Cardiac septum (tissue), 1 donor: Measurements from ENCODE around the gene TEDDM1. TPM values are rescaled to one million over a fixed set of nuclear protein-coding genes. Genes with fewer than 3 reads are reported as not detected.

Experiments used
- DNase-seq: peaks from one replicate; pipeline ENCODE4 v3.0.0-alpha.2; 2020; ENCODE audit warnings: low spot score
- intact Hi-C: fragments of 100-400 bp; cut with DNase I; formaldehyde crosslinking; loops from one replicate; pipeline ENCODE4 v1.14.0; 2022
- total RNA-seq: library from RNA; stranded (reverse); fragmentation: NEBNext Ultra II Directional; extraction: Animal tissue kit (Norgen Biotek cat#: 25700); gene quantifications from one replicate; pipeline ENCODE4 v1.2.1, GENCODE V29; 2021
- donor health status: DM: no; HTN: no; CAD: no.

TEDDM1 gene
- total RNA-seq, 1 donor from 2014 or later = not detected

DNA sequence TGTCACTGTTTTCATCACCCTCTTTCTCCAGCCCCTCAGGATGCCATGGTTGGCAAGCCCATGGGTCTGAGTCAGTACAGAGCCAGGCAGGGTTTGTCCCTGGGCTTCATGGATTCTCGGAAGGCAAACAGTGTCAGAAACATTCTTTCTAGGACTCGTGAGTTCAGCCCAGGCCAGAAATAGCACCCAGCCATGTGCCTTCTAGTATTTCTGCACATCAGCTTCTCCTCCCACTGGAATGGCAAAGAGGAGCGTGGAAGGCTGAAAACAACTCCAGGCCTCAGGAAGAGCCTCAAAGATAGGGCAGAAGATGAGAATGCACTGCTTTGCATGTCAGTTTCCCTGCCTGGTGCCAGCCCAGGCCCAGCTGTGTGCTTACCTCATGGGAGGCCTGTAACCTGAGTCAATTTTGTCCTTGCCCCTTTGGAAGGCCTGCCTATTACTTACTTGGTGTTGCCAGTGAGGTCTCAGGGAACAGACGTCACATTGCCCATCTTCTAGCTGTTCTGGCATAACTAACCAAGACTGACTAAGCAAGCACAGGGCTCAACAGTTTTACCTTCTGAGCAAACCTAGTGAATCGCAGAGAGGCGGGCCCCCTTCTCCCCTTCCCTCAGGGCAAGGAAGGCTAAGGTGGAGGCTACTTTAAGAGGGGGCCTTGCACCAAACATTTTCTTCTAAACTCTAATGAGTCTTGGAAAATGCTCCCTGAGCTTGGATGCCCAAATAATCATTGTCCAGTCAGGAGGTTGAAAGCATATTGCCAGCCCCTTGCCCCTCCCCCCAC lies 51.3 kb downstream of the TEDDM1 start:
- intact Hi-C loops = loop anchor here (1.0 to 5.0 kb wide), 3 partner anchors 41 to 117 kb away; no protein-coding TSS in a partner anchor
- DNase-seq = peak; percentile 78

Other genes starting within 250 kb of the TEDDM1 start
- 231 TPM for gene GLUL, start 8.9 kb downstream of the TEDDM1 start, total RNA-seq
- gene RGSL1, start 49.5 kb upstream of the TEDDM1 start, total RNA-seq = not detected
- 3.3 TPM for gene RNASEL, start 188.6 kb upstream of the TEDDM1 start, total RNA-seq
- gene RGS16, start 203.7 kb upstream of the TEDDM1 start, total RNA-seq = 1.9 TPM